K562 (cell line): ENCODE data around the gene ZNF500. TPM values are rescaled to one million over a fixed set of nuclear protein-coding genes. Genes with fewer than 3 reads are reported as not detected.

Source experiments
- ATAC-seq: fragments of 200-7000 bp; cut with Tn5 transposase; 3 replicates; pipeline ENCODE4 v1.9.1; 2020; ENCODE audit warnings: moderate library complexity
- BruUV-seq: library from RNA; stranded (reverse); fragments of 400-500 nt; replicated peaks from 2 replicates; lab custom pipeline; 2021; lab: Mats Ljungman, UMichigan
- CTCF ChIA-PET: fragments of 300-600 bp; formaldehyde crosslinking; extraction: SDS; loops from one replicate; lab custom pipeline; 2021; ENCODE audit warnings: low intra/inter-chr PET ratio; lab: Yijun Ruan, JAX
- POLR2A ChIA-PET: fragments of 300-600, 350-650 bp; sonication (Branson Sonifier 250); formaldehyde crosslinking; extraction: SDS; loops from one replicate; lab custom pipeline; 2021; ENCODE audit warnings: antibody characterized with exemption, inconsistent platforms; lab: Yijun Ruan, JAX
- DNase-seq, 4 experiments: peaks; one replicate each; pipeline versions ENCODE4 v3.0.0 to v3.0.0-alpha.2; 2011 to 2018; ENCODE audit warnings: low spot score in 3 of 4, mixed read lengths in 3 of 4; ENCODE audit errors: extremely low read depth in 1 of 4
- FAIRE-seq: peaks from 2 replicates; lab custom pipeline; 2011; peaks lifted over from hg19 to GRCh38; lab: Jason Lieb, UNC
- H2AFZ ChIP-seq: 2 replicates; pipeline ENCODE4 v1.6.0; 2011; ENCODE audit warnings: low read depth, low read length, control low read depth, inconsistent platforms
- H3K27ac ChIP-seq: fragments of 200-600 bp; 3 replicates; pipeline ENCODE4 v1.8.0; 2011; ENCODE audit warnings: low read depth, mild to moderate bottlenecking, control low read depth, inconsistent platforms, low read length, moderate library complexity, mixed read lengths; ENCODE audit errors: extremely low read depth
- H3K27me3 ChIP-seq, 2 experiments: fragments of 300-600 bp in 1 of 2; 2 replicates in 1 of 2; 3 replicates in 1 of 2; pipeline versions ENCODE4 v1.6.0 to v1.8.0; 2011; ENCODE audit warnings: inconsistent platforms in 2 of 2, low read length in 2 of 2, mild to moderate bottlenecking in 1 of 2, mixed read lengths in 1 of 2, moderate library complexity in 1 of 2; ENCODE audit not compliant: control insufficient read depth in 2 of 2, insufficient read depth in 2 of 2
- H3K36me3 ChIP-seq: fragments of 300-600 bp; 3 replicates; pipeline ENCODE4 v1.8.0; 2011; ENCODE audit warnings: mild to moderate bottlenecking, low read length, inconsistent platforms; ENCODE audit not compliant: control insufficient read depth, insufficient read depth
- H3K4me1 ChIP-seq, 2 experiments: fragments of 200-600 bp in 1 of 2; replicated peaks in 1 of 2; 2 replicates in 1 of 2; 3 replicates in 1 of 2; pipeline versions ENCODE4 v1.5.1 to v1.8.0; 2011; ENCODE audit warnings: inconsistent platforms in 2 of 2, low read length in 2 of 2, mild to moderate bottlenecking in 1 of 2, mixed read lengths in 1 of 2, moderate library complexity in 1 of 2; ENCODE audit not compliant: control insufficient read depth in 2 of 2, insufficient read depth in 2 of 2
- H3K4me2 ChIP-seq: 2 replicates; pipeline ENCODE4 v1.6.1; 2011; ENCODE audit warnings: low read length, control low read depth, inconsistent platforms, mixed read lengths; ENCODE audit not compliant: insufficient read depth
- H3K4me3 ChIP-seq: fragments of 200-600 bp; sonication (generic), shearing (Covaris generic); 2 replicates; pipeline ENCODE4 v1.5.1; 2016; ENCODE audit warnings: control low read depth, inconsistent platforms
- H3K79me2 ChIP-seq: fragments of 200-600 bp; 3 replicates; pipeline ENCODE4 v1.8.0; 2011; ENCODE audit warnings: low read length, inconsistent platforms; ENCODE audit not compliant: control insufficient read depth, insufficient read depth
- H3K9ac ChIP-seq, 2 experiments: 2 replicates each; pipeline versions ENCODE4 v1.6.0 to v1.6.1; 2011; ENCODE audit warnings: low read depth in 2 of 2, low read length in 2 of 2, control low read depth in 1 of 2, inconsistent platforms in 1 of 2, mild to moderate bottlenecking in 1 of 2, mixed read lengths in 1 of 2; ENCODE audit not compliant: insufficient read depth in 1 of 2
- H3K9me1 ChIP-seq: one replicate; pipeline ENCODE4 v1.6.0; 2011; ENCODE audit warnings: inconsistent platforms, mild to moderate bottlenecking, low read length, moderate library complexity; ENCODE audit not compliant: control insufficient read depth, insufficient read depth
- H3K9me3 ChIP-seq: replicated peaks from 2 replicates; pipeline ENCODE4 v1.5.1; 2011; ENCODE audit warnings: low read depth, low read length, inconsistent platforms; ENCODE audit not compliant: control insufficient read depth, insufficient read depth
- H4K20me1 ChIP-seq: replicated peaks from 2 replicates; pipeline ENCODE4 v1.6.1; 2011; ENCODE audit warnings: low read length, inconsistent platforms, mixed read lengths; ENCODE audit not compliant: control insufficient read depth, insufficient read depth
- BRD9 ChIP-seq: fragments of 450-650 bp; IDR thresholded peaks from 2 replicates; pipeline ENCODE4 v1.6.1; 2018; ENCODE audit warnings: low read depth; ENCODE audit not compliant: partially characterized antibody
- CREM ChIP-seq: IDR thresholded peaks from 2 replicates; pipeline ENCODE4 v1.6.1; 2014; ENCODE audit warnings: antibody characterized with exemption, low read depth
- ELF4 ChIP-seq: fragments of 450-650 bp; formaldehyde crosslinking; IDR thresholded peaks from 2 replicates; pipeline ENCODE4 v1.4.0; 2022; ENCODE audit warnings: missing genetic modification characterization
- NCOA2 ChIP-seq, 2 experiments: fragments of 450-650 bp; IDR thresholded peaks; 2 replicates each; pipeline ENCODE4 v1.6.1; 2018; ENCODE audit warnings: mild to moderate bottlenecking in 2 of 2, moderate library complexity in 1 of 2; ENCODE audit not compliant: partially characterized antibody in 2 of 2
- NFE2 ChIP-seq: IDR thresholded peaks from 2 replicates; pipeline ENCODE4 v1.6.1; 2014; ENCODE audit warnings: antibody characterized with exemption, low read depth
- TAL1 ChIP-seq: fragments of 450-650 bp; IDR thresholded peaks from 2 replicates; pipeline ENCODE4 v1.6.1; 2016; ENCODE audit warnings: mild to moderate bottlenecking
- TBP ChIP-seq: optimal IDR thresholded peaks from 2 replicates; pipeline ENCODE3; 2011; ENCODE audit warnings: low read depth, low read length, improper control_type of control experiment
- TOE1 ChIP-seq, 2 experiments: fragments of 450-650 bp in 1 of 2; sonication (generic) in 1 of 2; formaldehyde crosslinking in 1 of 2; IDR thresholded peaks; 2 replicates each; pipeline versions ENCODE4 v1.7.1 to v1.8.0; 2016 to 2022; ENCODE audit warnings: borderline replicate concordance in 2 of 2, mild to moderate bottlenecking in 2 of 2, antibody characterized with exemption in 1 of 2, inconsistent platforms in 1 of 2, low read depth in 1 of 2, missing genetic modification reagents in 1 of 2, moderate library complexity in 1 of 2
- ZNF121 ChIP-seq: sonication (generic); formaldehyde crosslinking; conservative IDR thresholded peaks from 2 replicates; pipeline ENCODE4 v1.8.0; 2022; ENCODE audit warnings: missing genetic modification reagents
- ZNF232 ChIP-seq: sonication (generic); formaldehyde crosslinking; IDR thresholded peaks from 2 replicates; pipeline ENCODE4 v1.8.0; 2022; ENCODE audit warnings: mild to moderate bottlenecking, missing genetic modification reagents
- WGBS: fragments of 100-300 bp; shearing (Covaris generic); methylation state at CpG from one replicate; pipeline ENCODE4 v1.1.6; 2016; ENCODE audit warnings: low coverage, mixed read lengths; ENCODE audit not compliant: insufficient coverage; ENCODE audit errors: missing lambda C conversion rate; 5-methylcytosine and 5-hydroxymethylcytosine counted together
- in situ Hi-C: fragments of 300-500 bp; cut with MboI; formaldehyde crosslinking; loops from 4 replicates; pipeline ENCODE4 v1.15.0; 2018; ENCODE audit warnings: inconsistent platforms, mixed read lengths
- intact Hi-C: fragments of 100-400 bp; cut with micrococcal nuclease; formaldehyde crosslinking; loops from 2 replicates; pipeline ENCODE4 v1.14.2; 2022
- polyA plus RNA-seq, 8 experiments: library from polyadenylated mRNA; depleted of rRNA in 4 of 8; stranded (reverse) in 5 of 8; unstranded in 3 of 8; fragments of >200 nt; fragmentation: Nextera tagmentation in 2 of 8; fragmentation: Illumina TruSeq in 1 of 8; extraction: Ambion mirVana in 2 of 8; extraction: Trizol in 1 of 8; gene quantifications; 2 replicates each; pipeline versions ENCODE4 v1.2.1 to v1.2.3, GENCODE V29; 2011 to 2014; ENCODE audit warnings: inconsistent platforms in 1 of 8, missing spikeins in 1 of 8
- total RNA-seq, 7 experiments: library from RNA; depleted of rRNA in 6 of 7; stranded (reverse); fragments of >200 nt in 6 of 7; fragmentation: Illumina TruSeq in 2 of 7; extraction: Trizol in 2 of 7; gene quantifications; 2 replicates each; pipeline versions ENCODE4 v1.2.1 to v1.2.3, GENCODE V29; 2011 to 2021; ENCODE audit warnings: low replicate concordance in 1 of 7
- TF ChIP-seq, protein P1 (sequence below): fragments of 450-650 bp; IDR thresholded peaks from 2 replicates; pipeline ENCODE4 v1.6.1; 2016; ENCODE audit warnings: antibody characterized with exemption
- TF ChIP-seq, protein P2 (sequence below): sonication (generic); formaldehyde crosslinking; IDR thresholded peaks from 2 replicates; pipeline ENCODE4 v1.8.1; 2023; ENCODE audit warnings: mild to moderate bottlenecking, missing genetic modification reagents

Gene ZNF500
- total and polyA plus RNA-seq, 9 of the 15 experiments (the other 6 are each of a cell fraction or from before 2014, with no cell fraction given) = 0.80 to 20.8 (median 5.3) TPM

DNA sequence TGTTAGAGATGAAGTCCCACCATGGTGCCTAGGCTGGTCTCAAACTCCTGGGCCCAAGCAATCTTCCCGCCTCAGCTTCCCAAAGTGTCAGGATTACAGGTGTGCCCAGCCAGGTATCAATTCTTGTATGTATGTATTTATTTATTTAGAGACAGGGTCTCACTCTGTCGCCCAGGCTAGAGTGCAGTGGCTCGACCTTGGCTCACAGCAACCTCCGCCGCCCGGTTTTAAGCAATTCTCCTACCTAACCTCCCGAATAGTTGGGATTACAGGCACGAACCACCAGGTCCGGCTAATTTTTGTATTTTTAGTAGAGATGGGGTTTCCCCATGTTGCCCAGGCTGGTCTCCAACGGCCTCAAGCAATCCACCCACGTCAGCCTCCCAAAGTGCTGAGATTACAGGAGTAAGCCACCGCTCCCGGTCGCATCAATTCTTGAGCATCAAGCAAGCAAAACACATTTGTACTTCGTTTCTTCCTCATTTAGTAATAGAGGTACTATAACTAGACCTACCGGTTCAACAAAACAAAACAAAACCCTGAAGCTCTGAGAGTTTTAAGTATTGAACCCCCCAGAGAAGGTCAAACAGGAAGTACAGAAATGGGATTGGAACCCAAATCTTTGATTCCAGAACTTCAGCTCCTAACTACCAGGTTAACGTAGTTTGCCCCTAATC lies 1.0 kb upstream of the ZNF500 start (continued):
- TF ChIP-seq, protein P1, sequence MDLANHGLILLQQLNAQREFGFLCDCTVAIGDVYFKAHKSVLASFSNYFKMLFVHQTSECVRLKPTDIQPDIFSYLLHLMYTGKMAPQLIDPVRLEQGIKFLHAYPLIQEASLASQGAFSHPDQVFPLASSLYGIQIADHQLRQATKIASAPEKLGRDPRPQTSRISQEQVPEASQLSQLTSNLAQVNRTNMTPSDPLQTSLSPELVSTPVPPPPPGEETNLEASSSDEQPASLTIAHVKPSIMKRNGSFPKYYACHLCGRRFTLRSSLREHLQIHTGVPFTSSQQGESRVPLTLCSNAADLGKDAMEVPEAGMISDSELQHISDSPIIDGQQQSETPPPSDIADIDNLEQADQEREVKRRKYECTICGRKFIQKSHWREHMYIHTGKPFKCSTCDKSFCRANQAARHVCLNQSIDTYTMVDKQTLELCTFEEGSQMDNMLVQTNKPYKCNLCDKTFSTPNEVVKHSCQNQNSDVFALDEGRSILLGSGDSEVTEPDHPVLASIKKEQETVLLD = no peak
- no peak for TF ChIP-seq CREM
- TF ChIP-seq BRD9 = peak; percentile 32

DNA sequence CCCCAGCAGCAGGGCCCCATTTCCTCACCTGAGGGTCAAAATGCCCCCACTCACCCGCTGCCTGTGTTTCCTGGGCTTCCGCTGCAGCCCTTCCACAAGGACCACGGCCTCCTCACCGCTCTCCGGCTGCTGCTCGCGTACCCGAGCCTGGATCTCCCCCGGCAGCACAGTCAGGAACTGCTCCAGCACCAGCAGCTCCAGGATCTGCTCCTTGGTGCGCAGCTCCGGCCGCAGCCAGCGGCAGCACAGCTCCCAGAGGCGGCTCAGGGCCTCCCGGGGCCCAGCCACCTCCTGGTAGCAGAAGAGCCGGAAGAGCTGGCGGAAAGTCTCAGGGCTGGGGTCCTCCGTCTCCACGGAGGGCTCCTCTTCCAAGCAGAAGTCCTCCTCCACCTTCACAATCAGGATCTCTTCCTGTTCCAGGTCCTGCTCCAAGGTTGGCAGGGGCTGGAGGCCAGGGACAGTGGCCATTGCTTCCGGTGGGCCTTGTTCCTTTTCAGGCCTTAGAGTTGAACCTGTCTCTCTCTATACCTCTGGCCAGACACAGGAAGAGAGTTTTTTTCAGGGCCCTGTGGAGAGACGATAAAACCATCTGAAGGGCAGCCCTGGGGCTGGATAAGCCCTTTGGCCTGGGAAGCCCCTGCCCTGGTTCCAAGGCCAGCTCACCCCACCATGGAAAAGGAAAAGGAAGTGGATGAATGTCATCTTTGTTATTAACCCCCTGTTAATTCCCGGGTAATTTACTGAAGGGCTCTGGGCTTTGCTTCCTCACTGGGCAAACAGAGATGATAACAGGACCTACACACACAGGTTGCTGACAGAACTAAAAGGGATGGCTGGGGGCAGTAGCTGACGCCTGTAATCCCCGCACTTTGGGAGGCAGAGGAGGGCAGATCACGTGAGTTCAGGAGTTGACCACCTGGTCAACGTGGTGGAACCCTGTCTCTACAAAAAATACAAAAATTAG lies 1.2 kb downstream of the ZNF500 start:
- H3K9ac ChIP-seq = peak overlapping the region; percentile 88 to 97
- no peaks in the 10 kb centered on the region for H3K27me3 ChIP-seq
- no TSS peak for BruUV-seq
- WGBS = 71% methylated on average over 21 of the region's 26 CpGs
- H3K9me1 ChIP-seq = no peaks in the 10 kb centered on the region
- ChIA-PET CTCF (no interaction called here), POLR2A (interaction anchor here (1.3 kb wide), 2 partner anchors 10 to 31 kb away, joined by 3 to 9 read pairs; partner anchors contain the start of genes ANKS3 and DNAAF8)
- H3K4me2 ChIP-seq = peak overlapping the region; percentile 82
- H4K20me1 ChIP-seq = no peaks in the 10 kb centered on the region
- peaks cover 21% of the 10 kb centered on the region for H3K79me2 ChIP-seq
- H3K27ac ChIP-seq = peak overlapping the region; percentile 84; the same call in 2 of the 3 replicates
- intact Hi-C loops = loop anchor here (2.0 kb wide), 1 partner anchor 81 kb away; the partner anchor contains the start of genes GLYR1 and UBN1
- peak overlapping the region; percentile 84; the same call in 1 of the 2 replicates for H2AFZ ChIP-seq
- in situ Hi-C loops = no loop called here
- ATAC-seq (no peak), FAIRE-seq (no peak), DNase-seq (no peak)
- peaks cover 21 to 50% of the 10 kb centered on the region in 2 experiments for H3K4me1 ChIP-seq
- peaks cover 38% of the 10 kb centered on the region; the same call in 2 of the 3 replicates for H3K36me3 ChIP-seq
- H3K9me3 ChIP-seq = no peaks in the 10 kb centered on the region
- H3K4me3 ChIP-seq = peak overlapping the region; percentile 94
- TF ChIP-seq TBP = no peak
- no peak for TF ChIP-seq ZNF121
- TF ChIP-seq ELF4 (CRISPR knock-in tag) = no peak
- TF ChIP-seq ZNF232 (CRISPR knock-in tag) = no peak
- TF ChIP-seq, protein P2, sequence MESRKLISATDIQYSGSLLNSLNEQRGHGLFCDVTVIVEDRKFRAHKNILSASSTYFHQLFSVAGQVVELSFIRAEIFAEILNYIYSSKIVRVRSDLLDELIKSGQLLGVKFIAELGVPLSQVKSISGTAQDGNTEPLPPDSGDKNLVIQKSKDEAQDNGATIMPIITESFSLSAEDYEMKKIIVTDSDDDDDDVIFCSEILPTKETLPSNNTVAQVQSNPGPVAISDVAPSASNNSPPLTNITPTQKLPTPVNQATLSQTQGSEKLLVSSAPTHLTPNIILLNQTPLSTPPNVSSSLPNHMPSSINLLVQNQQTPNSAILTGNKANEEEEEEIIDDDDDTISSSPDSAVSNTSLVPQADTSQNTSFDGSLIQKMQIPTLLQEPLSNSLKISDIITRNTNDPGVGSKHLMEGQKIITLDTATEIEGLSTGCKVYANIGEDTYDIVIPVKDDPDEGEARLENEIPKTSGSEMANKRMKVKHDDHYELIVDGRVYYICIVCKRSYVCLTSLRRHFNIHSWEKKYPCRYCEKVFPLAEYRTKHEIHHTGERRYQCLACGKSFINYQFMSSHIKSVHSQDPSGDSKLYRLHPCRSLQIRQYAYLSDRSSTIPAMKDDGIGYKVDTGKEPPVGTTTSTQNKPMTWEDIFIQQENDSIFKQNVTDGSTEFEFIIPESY (CRISPR knock-in tag) = peak; percentile 87
- TF ChIP-seq TAL1 = no peak
- no peak for TF ChIP-seq NFE2
- peak; percentile 72; the same call in 1 of the 2 replicates for TF ChIP-seq TOE1 (IDR thresholded peaks at IDR 0.05; ENCODE audit: borderline replicate concordance)
- TF ChIP-seq TOE1 (CRISPR knock-in tag; IDR thresholded peaks at IDR 0.05; ENCODE audit: borderline replicate concordance, low read depth) = no peak
- TF ChIP-seq NCOA2 (IDR thresholded peaks at IDR 0.05; ENCODE audit: partially characterized antibody in 2 of 2) = no peak
